HEK293 (cell line): Measurements from ENCODE around the gene PREX1.

ENCODE experiments used
- CTCF ChIA-PET: fragments of 350-600 bp; formaldehyde crosslinking; extraction: SDS; loops from one replicate; lab custom pipeline; 2021; ENCODE audit warnings: antibody characterized with exemption; lab: Yijun Ruan, JAX
- POLR2A ChIA-PET: fragments of 300-600 bp; formaldehyde crosslinking; extraction: SDS; loops from one replicate; lab custom pipeline; 2020; ENCODE audit warnings: antibody characterized with exemption, inconsistent platforms; lab: Yijun Ruan, JAX
- H3K27ac ChIP-seq: fragments of 200-500 bp; sonication (Bioruptor generic); 2 replicates; pipeline ENCODE4 v1.5.1; 2014; ENCODE audit warnings: low read depth, low read length, control low read depth, inconsistent platforms; ENCODE audit errors: extremely low read depth
- H3K36me3 ChIP-seq, 2 experiments: fragments of 200-500 bp in 1 of 2; sonication (Bioruptor generic) in 1 of 2; 1 replicate in 1 of 2; 2 replicates in 1 of 2; pipeline ENCODE4 v1.5.1; 2014 to 2017; ENCODE audit warnings: inconsistent platforms in 2 of 2, low read length in 2 of 2; ENCODE audit not compliant: control insufficient read depth in 2 of 2, insufficient read depth in 1 of 2
- H3K4me1 ChIP-seq: fragments of 200-500 bp; sonication (Bioruptor generic); 2 replicates; pipeline ENCODE4 v1.5.1; 2014; ENCODE audit warnings: mild to moderate bottlenecking, low read length, inconsistent platforms; ENCODE audit not compliant: control insufficient read depth, insufficient read depth
- H3K4me3 ChIP-seq: 2 replicates; pipeline ENCODE4 v1.5.1; 2011; ENCODE audit warnings: low read depth, mild to moderate bottlenecking, control low read depth, low read length, moderate library complexity
- H3K9me3 ChIP-seq: fragments of 200-500 bp; sonication (Bioruptor generic); 2 replicates; pipeline ENCODE4 v1.5.1; 2014; ENCODE audit warnings: low read depth, low read length, inconsistent platforms; ENCODE audit not compliant: control insufficient read depth, insufficient read depth
- GLIS1 ChIP-seq: fragments of 450-650 bp; formaldehyde crosslinking; IDR thresholded peaks from 2 replicates; pipeline ENCODE4 v1.5.1; 2016; ENCODE audit warnings: missing biosample characterization, missing genetic modification characterization
- GLIS2 ChIP-seq: fragments of 450-650 bp; formaldehyde crosslinking; IDR thresholded peaks from 2 replicates; pipeline ENCODE4 v1.5.1; 2016; ENCODE audit warnings: missing biosample characterization, missing genetic modification characterization
- KLF17 ChIP-seq: fragments of 450-650 bp; formaldehyde crosslinking; IDR thresholded peaks from 2 replicates; pipeline ENCODE4 v1.5.1; 2016; ENCODE audit warnings: missing biosample characterization, missing genetic modification characterization
- SP3 ChIP-seq: fragments of 450-650 bp; formaldehyde crosslinking; IDR thresholded peaks from 2 replicates; pipeline ENCODE4 v1.5.1; 2016; ENCODE audit warnings: missing biosample characterization, missing genetic modification characterization
- ZBTB6 ChIP-seq: fragments of 450-650 bp; formaldehyde crosslinking; IDR thresholded peaks from 2 replicates; pipeline ENCODE4 v1.5.1; 2017; ENCODE audit warnings: missing biosample characterization, missing genetic modification characterization
- ZNF140 ChIP-seq: fragments of 450-650 bp; formaldehyde crosslinking; IDR thresholded peaks from 2 replicates; pipeline ENCODE4 v1.5.1; 2016; ENCODE audit warnings: missing biosample characterization, missing genetic modification characterization
- ZNF18 ChIP-seq: fragments of 450-650 bp; formaldehyde crosslinking; IDR thresholded peaks from 2 replicates; pipeline ENCODE4 v1.5.1; 2016; ENCODE audit warnings: missing biosample characterization, missing genetic modification characterization
- ZNF423 ChIP-seq: fragments of 450-650 bp; formaldehyde crosslinking; IDR thresholded peaks from 2 replicates; pipeline ENCODE4 v1.5.1; 2016; ENCODE audit warnings: missing biosample characterization, missing genetic modification characterization
- ZNF513 ChIP-seq: fragments of 450-650 bp; IDR thresholded peaks from 2 replicates; pipeline ENCODE4 v1.5.1; 2018; ENCODE audit warnings: missing biosample characterization, missing genetic modification characterization
- ZNF645 ChIP-seq: fragments of 450-650 bp; formaldehyde crosslinking; IDR thresholded peaks from 2 replicates; pipeline ENCODE4; 2016; ENCODE audit warnings: missing biosample characterization, missing genetic modification characterization
- ZNF76 ChIP-seq: fragments of 450-650 bp; formaldehyde crosslinking; IDR thresholded peaks from 2 replicates; pipeline ENCODE4; 2016; ENCODE audit warnings: low read depth, missing biosample characterization, missing genetic modification characterization, borderline replicate concordance

The PREX1 gene

GRCh38 chr20:48706116-48706656, 121.6 kb downstream of the PREX1 start (continued):
- no peak for TF ChIP-seq ZBTB6 (tag by site-specific recombination)

GRCh38 chr20:48705240-48706115, 122.3 kb downstream of the PREX1 start:
- no peak for TF ChIP-seq KLF17 (tag by site-specific recombination)
- peak; percentile 67 for TF ChIP-seq GLIS1 (tag by site-specific recombination)
- Histone ChIP-seq H3K27ac (no peak overlapping the region), H3K9me3 (no peaks in the 10 kb centered on the region), H3K36me3 (no peaks in the 10 kb centered on the region), H3K4me1 (no peaks in the 10 kb centered on the region), H3K4me3 (no peak overlapping the region)
- ChIA-PET POLR2A (no interaction called here), CTCF (interaction anchor here (0.7 kb wide), 1 partner anchor 26 kb away, joined by 3 read pairs; no protein-coding TSS in a partner anchor)

GRCh38 chr20:48704761-48705160, 123.0 kb downstream of the PREX1 start:
- Histone ChIP-seq H3K27ac (no peak overlapping the region), H3K4me1 (no peaks in the 10 kb centered on the region), H3K4me3 (no peak overlapping the region), H3K36me3 (no peaks in the 10 kb centered on the region), H3K9me3 (no peaks in the 10 kb centered on the region)
- ChIA-PET POLR2A (no interaction called here), CTCF (no interaction called here)
- TF ChIP-seq ZNF76 (tag by site-specific recombination) (no peak), GLIS2 (no peak), ZNF645 (no peak), ZNF18 (no peak), SP3 (tag by site-specific recombination) (no peak), ZNF513 (tag by site-specific recombination) (no peak), ZNF423 (tag by site-specific recombination) (no peak), ZNF140 (no peak)
